SK-N-MC (cell line): ENCODE measurements around the gene USP38.

Experiments
- EZH2 ChIP-seq: fragments of 200-600 bp; sonication (generic); IDR thresholded peaks from one replicate; pipeline ENCODE4 v1.6.1; 2017; ENCODE audit warnings: antibody characterized with exemption
- POLR2AphosphoS5 ChIP-seq: IDR thresholded peaks from 2 replicates; pipeline ENCODE4 v1.6.1; 2012; ENCODE audit warnings: mild to moderate bottlenecking, low read depth, low read length, borderline replicate concordance

DNA sequence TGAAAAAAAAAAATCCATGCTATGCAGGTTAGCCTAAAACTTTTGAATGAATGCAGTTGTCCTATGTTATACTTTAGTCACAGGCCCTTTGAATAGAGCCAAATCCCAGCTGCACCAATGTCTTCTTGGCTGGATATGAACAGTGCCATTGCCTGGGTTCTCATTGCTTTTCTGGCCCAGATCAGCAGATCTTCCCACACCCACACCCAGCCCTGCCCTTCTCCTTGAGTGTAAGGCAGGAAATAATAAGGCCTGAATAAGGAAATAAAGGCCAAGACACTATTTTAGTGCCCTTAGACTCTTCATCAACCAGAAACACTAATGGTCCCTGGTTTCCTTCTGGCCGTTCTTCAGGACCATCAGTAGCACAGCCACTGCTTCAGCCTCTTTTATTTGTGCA is 66.6 kb downstream of the USP38 start:
- TF ChIP-seq EZH2 (no peak), POLR2AphosphoS5 (no peak)
